Thoracic aorta (tissue), 2 donors: ENCODE data around the gene FRMD5. TPM values are rescaled to one million over a fixed set of nuclear protein-coding genes. Genes with fewer than 3 reads are reported as not detected.
"Not testable (repeated sequence)": the region's sequence is repeated elsewhere in the genome, so short reads cannot be mapped to it uniquely, and the experiment has no call there.

Source experiments
- ATAC-seq: fragments of 150-250 bp; one replicate; pipeline ENCODE4 v1.8.0; 2017; ENCODE audit warnings: low read depth; ENCODE audit not compliant: insufficient number of reproducible peaks, low FRiP score
- DNase-seq: peaks from one replicate; pipeline ENCODE4 v3.0.0-alpha.2; 2020; ENCODE audit warnings: low spot score
- H3K27ac ChIP-seq, 2 donors: fragments of 200-600 bp; sonication (generic); 1 replicate in 1 of 2; 2 replicates in 1 of 2; pipeline ENCODE4 v1.5.1; 2016; ENCODE audit warnings: mild to moderate bottlenecking in 2 of 2, moderate library complexity in 2 of 2
- H3K27me3 ChIP-seq: fragments of 200-600 bp; sonication (generic); replicated peaks from 2 replicates; pipeline ENCODE4 v1.6.0; 2016; ENCODE audit warnings: mild to moderate bottlenecking; ENCODE audit not compliant: insufficient read depth
- H3K36me3 ChIP-seq: fragments of 200-600 bp; sonication (generic); one replicate; pipeline ENCODE4 v1.5.1; 2016
- H3K4me1 ChIP-seq, 2 donors: fragments of 200-600 bp; sonication (generic); 1 replicate in 1 of 2; 2 replicates in 1 of 2; pipeline versions ENCODE4 v1.5.1 to v1.6.0; 2016; ENCODE audit warnings: low read depth in 2 of 2, mild to moderate bottlenecking in 1 of 2; ENCODE audit not compliant: control insufficient read depth in 1 of 2
- H3K4me3 ChIP-seq: fragments of 200-600 bp; sonication (generic); 2 replicates; pipeline ENCODE4 v1.5.1; 2016; ENCODE audit warnings: mild to moderate bottlenecking
- H3K9me3 ChIP-seq: fragments of 200-600 bp; sonication (generic); 2 replicates; pipeline ENCODE4 v1.5.1; 2016
- total RNA-seq, 2 donors: library from RNA; depleted of rRNA; stranded (reverse); fragments of >200 nt; gene quantifications; one replicate each; pipeline versions ENCODE4 v1.1.0 to v1.2.3, GENCODE V29; 2016
- TF ChIP-seq, protein P1 (sequence below): fragments of 200-600 bp; sonication (generic); IDR thresholded peaks from one replicate; pipeline ENCODE4 v1.5.1; 2019; ENCODE audit warnings: antibody characterized with exemption

The FRMD5 gene
- under 1 TPM in 1 of 2 donors, not detected in 1; 0.27 TPM for total RNA-seq

DNA sequence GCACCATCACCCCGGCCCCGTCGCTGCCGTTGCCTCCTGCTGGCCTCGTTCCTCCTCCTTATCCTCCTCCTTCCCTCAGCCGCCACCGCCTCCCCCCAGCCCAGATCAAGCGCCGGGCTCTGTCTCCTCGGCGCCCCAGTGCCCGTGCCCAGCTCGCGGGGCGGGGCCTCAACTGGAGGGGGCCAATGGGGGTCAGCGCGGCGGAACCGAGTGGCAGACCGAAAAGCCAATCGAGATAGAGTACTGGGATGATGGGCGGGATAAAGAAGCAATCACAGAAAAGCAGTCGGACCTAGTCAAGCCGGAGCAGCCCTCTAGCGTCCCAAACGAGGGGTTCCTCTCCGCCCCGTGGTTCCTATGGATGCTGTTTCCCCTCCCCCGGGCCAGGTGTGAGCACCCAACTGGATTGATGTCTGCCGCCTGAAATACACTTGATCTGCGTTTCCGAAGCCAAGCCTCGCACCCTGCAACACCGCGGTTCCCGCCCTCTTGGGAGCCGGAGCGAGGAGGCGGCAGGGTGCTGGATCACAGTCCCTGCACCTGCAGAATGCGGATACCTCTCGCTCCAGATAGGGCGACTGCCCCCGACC, at the start of gene FRMD5:
TSS of gene FRMD5 (minus strand) at position 121 of the 590 bp plus-strand sequence.
- H3K36me3 ChIP-seq = no peaks in the 10 kb centered on the region
- H3K4me3 ChIP-seq = peak within 1 kb of the TSS; percentile 83
- DNase-seq = peak; percentile 35
- TF ChIP-seq, protein P1, sequence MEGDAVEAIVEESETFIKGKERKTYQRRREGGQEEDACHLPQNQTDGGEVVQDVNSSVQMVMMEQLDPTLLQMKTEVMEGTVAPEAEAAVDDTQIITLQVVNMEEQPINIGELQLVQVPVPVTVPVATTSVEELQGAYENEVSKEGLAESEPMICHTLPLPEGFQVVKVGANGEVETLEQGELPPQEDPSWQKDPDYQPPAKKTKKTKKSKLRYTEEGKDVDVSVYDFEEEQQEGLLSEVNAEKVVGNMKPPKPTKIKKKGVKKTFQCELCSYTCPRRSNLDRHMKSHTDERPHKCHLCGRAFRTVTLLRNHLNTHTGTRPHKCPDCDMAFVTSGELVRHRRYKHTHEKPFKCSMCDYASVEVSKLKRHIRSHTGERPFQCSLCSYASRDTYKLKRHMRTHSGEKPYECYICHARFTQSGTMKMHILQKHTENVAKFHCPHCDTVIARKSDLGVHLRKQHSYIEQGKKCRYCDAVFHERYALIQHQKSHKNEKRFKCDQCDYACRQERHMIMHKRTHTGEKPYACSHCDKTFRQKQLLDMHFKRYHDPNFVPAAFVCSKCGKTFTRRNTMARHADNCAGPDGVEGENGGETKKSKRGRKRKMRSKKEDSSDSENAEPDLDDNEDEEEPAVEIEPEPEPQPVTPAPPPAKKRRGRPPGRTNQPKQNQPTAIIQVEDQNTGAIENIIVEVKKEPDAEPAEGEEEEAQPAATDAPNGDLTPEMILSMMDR = peak; percentile 19
- no peaks in the 10 kb centered on the region for H3K9me3 ChIP-seq
- H3K27me3 ChIP-seq = peaks cover 6% of the 10 kb centered on the region
- H3K4me1 ChIP-seq = peaks cover 7 to 23% of the 10 kb centered on the region in 2 donors
- peak; percentile 91 for ATAC-seq
- no peak within 1 kb of the TSS for H3K27ac ChIP-seq

- DNase-seq = no peak
- Histone ChIP-seq H3K9me3 (no peaks in the 10 kb centered on the region), H3K27ac (no peak overlapping the region), H3K4me3 (no peak overlapping the region), H3K27me3 (no peaks in the 10 kb centered on the region), H3K4me1 (no peaks in the 10 kb centered on the region), H3K36me3 (no peaks in the 10 kb centered on the region)
- no peak for ATAC-seq
- TF ChIP-seq, protein P1 = no peak
Measured at GRCh38 chr15:44243829-44244228, 48.8 kb upstream of the FRMD5 start.

GRCh38 chr15:44243141-44243540, 48.1 kb upstream of the FRMD5 start:
- Histone ChIP-seq H3K27me3 (no peaks in the 10 kb centered on the region), H3K4me1 (no peaks in the 10 kb centered on the region), H3K9me3 (no peaks in the 10 kb centered on the region), H3K4me3 (no peak overlapping the region), H3K27ac (no peak overlapping the region), H3K36me3 (no peaks in the 10 kb centered on the region)
- no peak for DNase-seq
- ATAC-seq = no peak
- TF ChIP-seq, protein P1 = no peak

GRCh38 chr15:44231842-44232241, 36.8 kb upstream of the FRMD5 start:
- Histone ChIP-seq H3K27ac (no peak overlapping the region), H3K4me1 (no peaks in the 10 kb centered on the region), H3K4me3 (no peak overlapping the region), H3K27me3 (no peaks in the 10 kb centered on the region), H3K36me3 (no peaks in the 10 kb centered on the region), H3K9me3 (no peaks in the 10 kb centered on the region)
- ATAC-seq = no peak
- TF ChIP-seq, protein P1 = no peak
- no peak for DNase-seq

GRCh38 chr15:44229301-44229700, 34.2 kb upstream of the FRMD5 start:
- not testable (repeated sequence) for H3K9me3 ChIP-seq, H3K36me3 ChIP-seq, H3K4me1 ChIP-seq, DNase-seq, ATAC-seq, H3K27me3 ChIP-seq, H3K27ac ChIP-seq, H3K4me3 ChIP-seq

DNA sequence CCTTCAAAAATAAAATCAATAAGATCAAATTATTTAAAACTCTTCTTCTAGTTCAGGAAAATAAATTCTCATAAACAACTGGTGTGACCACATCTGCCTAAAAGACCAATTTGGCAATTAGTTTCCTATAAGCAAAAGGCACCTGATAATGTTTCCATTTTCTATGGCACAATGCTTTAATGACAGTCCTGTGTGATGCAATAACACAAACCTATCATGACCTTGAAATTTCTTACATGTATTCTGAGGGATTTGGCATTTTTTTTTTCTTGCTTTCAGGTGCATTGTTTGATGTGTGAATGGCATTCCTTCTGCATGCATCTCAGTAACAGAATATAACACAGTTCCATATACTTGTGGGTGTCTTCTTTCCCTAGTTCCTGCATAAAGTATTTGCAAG, 32.5 kb upstream of the FRMD5 start:
- no peaks in the 10 kb centered on the region for H3K36me3 ChIP-seq
- no peak overlapping the region for H3K27ac ChIP-seq
- no peaks in the 10 kb centered on the region for H3K9me3 ChIP-seq
- TF ChIP-seq, protein P1 = no peak
- H3K4me1 ChIP-seq = no peaks in the 10 kb centered on the region
- ATAC-seq (no peak), DNase-seq (no peak)
- H3K27me3 ChIP-seq = no peaks in the 10 kb centered on the region
- no peak overlapping the region for H3K4me3 ChIP-seq

DNA sequence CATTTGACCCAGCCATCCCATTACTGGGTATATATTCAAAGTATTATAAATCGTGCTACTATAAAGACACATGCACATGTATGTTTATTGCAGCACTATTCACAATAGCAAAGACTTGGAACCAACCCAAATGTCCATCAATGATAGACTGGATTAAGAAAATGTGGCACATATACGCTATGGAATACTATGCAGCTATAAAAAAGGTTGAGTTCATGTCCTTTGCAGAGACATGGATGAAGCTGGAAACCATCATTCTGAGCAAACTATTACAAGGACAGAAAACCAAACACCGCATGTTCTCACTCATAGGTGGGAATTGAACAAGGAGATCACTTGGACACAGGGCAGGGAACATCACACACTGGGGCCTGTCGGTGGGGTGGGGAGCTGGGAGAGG, 31.9 kb upstream of the FRMD5 start:
- H3K4me3 ChIP-seq, DNase-seq, H3K9me3 ChIP-seq, H3K4me1 ChIP-seq, H3K36me3 ChIP-seq, ATAC-seq, H3K27ac ChIP-seq, H3K27me3 ChIP-seq: not testable (repeated sequence)
